Osteoblast (primary cell): ENCODE data around the gene MYMK. TPM values are rescaled to one million over a fixed set of nuclear protein-coding genes. Genes with fewer than 3 reads are reported as not detected.

ENCODE experiments used
- DNase-seq: peaks from one replicate; pipeline ENCODE4 v3.0.0; 2011; ENCODE audit warnings: low spot score, mixed read lengths; ENCODE audit not compliant: insufficient read length; ENCODE audit errors: missing footprints
- H2AFZ ChIP-seq: 2 replicates; pipeline ENCODE4 v1.6.0; 2011; ENCODE audit warnings: mild to moderate bottlenecking, low read length
- H3K27ac ChIP-seq: 2 replicates; pipeline ENCODE4 v1.5.1; 2011; ENCODE audit warnings: mild to moderate bottlenecking, low read depth, low read length, moderate library complexity
- H3K27me3 ChIP-seq: 2 replicates; pipeline ENCODE4 v1.6.0; 2012; ENCODE audit warnings: mild to moderate bottlenecking, control low read depth, inconsistent platforms, low read length, moderate library complexity; ENCODE audit not compliant: insufficient read depth
- H3K36me3 ChIP-seq: 2 replicates; pipeline ENCODE4 v1.5.1; 2011; ENCODE audit warnings: mild to moderate bottlenecking, low read length, control low read depth, moderate library complexity; ENCODE audit not compliant: insufficient read depth
- H3K4me1 ChIP-seq: 2 replicates; pipeline ENCODE4 v1.5.1; 2011; ENCODE audit warnings: mild to moderate bottlenecking, low read length, control low read depth, moderate library complexity; ENCODE audit not compliant: insufficient read depth
- H3K4me2 ChIP-seq: 2 replicates; pipeline ENCODE4 v1.6.0; 2011; ENCODE audit warnings: mild to moderate bottlenecking, low read length; ENCODE audit not compliant: insufficient read depth
- H3K4me3 ChIP-seq: fragments of 200-600 bp; sonication (generic); 3 replicates; pipeline ENCODE4 v1.5.1; 2012; ENCODE audit warnings: mild to moderate bottlenecking, low read length, inconsistent platforms; ENCODE audit not compliant: insufficient read depth
- H3K79me2 ChIP-seq: 2 replicates; pipeline ENCODE4 v1.6.0; 2012; ENCODE audit warnings: mild to moderate bottlenecking, low read length, control low read depth, inconsistent platforms; ENCODE audit not compliant: insufficient read depth
- H3K9me3 ChIP-seq: 2 replicates; pipeline ENCODE4 v1.5.1; 2011; ENCODE audit warnings: low read depth, low read length, control low read depth
- H4K20me1 ChIP-seq: 2 replicates; pipeline ENCODE4 v1.6.0; 2012; ENCODE audit warnings: mild to moderate bottlenecking, low read length, control low read depth; ENCODE audit not compliant: insufficient read depth
- CTCF ChIP-seq: IDR thresholded peaks from 2 replicates; pipeline ENCODE4 v1.5.1; 2011; ENCODE audit warnings: mild to moderate bottlenecking, low read depth, low read length, moderate library complexity; ENCODE audit errors: extremely low read depth
- total RNA-seq: library from RNA; depleted of rRNA; stranded (reverse); fragments of >200 nt; gene quantifications from 2 replicates; pipeline ENCODE4 v1.2.3, GENCODE V29; 2012

MYMK gene
- total RNA-seq, 1 donor, result not detected

DNA sequence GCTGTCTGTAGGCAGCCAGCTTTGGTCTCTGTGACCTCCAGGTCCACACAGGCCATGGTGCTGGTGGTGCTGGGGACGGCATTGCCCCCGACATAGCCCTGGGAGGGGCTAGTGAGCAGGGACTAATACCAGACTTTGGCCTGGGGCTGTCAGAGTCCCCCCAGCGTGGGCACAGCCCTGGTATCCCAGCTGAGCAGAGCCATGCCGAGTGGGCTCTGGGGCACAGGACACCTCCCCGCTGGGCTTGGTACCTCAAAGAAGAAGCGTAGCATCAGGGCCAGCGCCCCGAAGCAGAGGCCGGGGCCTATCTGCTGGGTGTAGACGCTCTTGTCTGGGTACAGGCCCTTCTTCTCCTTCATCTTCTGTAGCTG lies 9.5 kb downstream of the MYMK start:
- no peak for TF ChIP-seq CTCF
- DNase-seq, result peak; percentile 77
- peaks cover 12% of the 10 kb centered on the region for H3K27me3 ChIP-seq
- H3K9me3 ChIP-seq, result no peaks in the 10 kb centered on the region
- H3K4me3 ChIP-seq, result no peak overlapping the region
- no peak overlapping the region for H3K4me2 ChIP-seq
- no peaks in the 10 kb centered on the region for H3K79me2 ChIP-seq
- H2AFZ ChIP-seq, result no peak overlapping the region
- H4K20me1 ChIP-seq, result no peaks in the 10 kb centered on the region
- no peaks in the 10 kb centered on the region for H3K36me3 ChIP-seq
- H3K4me1 ChIP-seq, result no peaks in the 10 kb centered on the region
- no peak overlapping the region for H3K27ac ChIP-seq

DNA sequence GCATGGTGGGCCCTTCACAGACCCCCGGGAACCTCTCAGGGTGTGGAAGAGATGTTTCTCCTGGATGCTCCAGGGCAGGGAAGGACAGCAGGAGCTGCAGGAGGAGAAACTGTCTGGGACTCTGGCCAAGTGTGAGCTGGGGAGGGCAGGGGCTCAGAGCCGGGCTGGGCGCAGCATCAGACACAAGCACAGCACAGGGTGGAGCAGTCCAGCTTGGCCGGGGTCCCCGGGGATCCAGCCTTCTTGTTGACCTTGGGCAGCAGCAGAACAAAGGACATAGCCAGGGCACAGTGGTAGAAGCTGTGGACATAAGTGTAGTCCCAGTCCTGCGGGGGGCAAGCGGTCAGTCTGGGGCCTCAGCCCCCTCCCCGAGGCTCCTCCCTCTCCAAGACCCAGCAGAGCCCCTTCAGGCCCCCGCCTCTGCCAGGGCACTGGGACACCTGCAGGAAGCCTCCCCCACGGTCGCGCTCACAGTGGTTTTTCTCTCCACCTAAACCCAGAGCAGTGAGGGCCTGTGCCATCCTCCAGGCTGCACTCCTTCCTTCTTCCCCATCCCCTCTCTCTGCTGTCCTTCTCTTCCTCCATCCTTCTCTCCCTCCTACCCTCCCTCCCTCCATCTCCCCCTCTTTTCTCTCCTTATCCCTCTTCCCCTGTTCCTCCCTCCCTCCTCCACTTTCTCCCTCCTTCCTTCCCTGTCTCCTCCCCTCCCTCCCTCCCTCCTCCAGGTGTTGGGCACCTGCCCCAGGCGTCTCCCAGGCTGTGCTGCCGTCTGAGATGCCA lies 10.1 kb downstream of the MYMK start:
- peaks cover 4% of the 10 kb centered on the region for H3K4me1 ChIP-seq
- H3K27me3 ChIP-seq, result peaks cover 11% of the 10 kb centered on the region
- no peaks in the 10 kb centered on the region for H4K20me1 ChIP-seq
- peak; percentile 74 for DNase-seq
- no peak overlapping the region for H3K4me2 ChIP-seq
- TF ChIP-seq CTCF, result no peak
- H3K36me3 ChIP-seq, result no peaks in the 10 kb centered on the region
- no peak overlapping the region for H2AFZ ChIP-seq
- no peak overlapping the region for H3K27ac ChIP-seq
- no peaks in the 10 kb centered on the region for H3K9me3 ChIP-seq
- H3K4me3 ChIP-seq, result no peak overlapping the region
- no peaks in the 10 kb centered on the region for H3K79me2 ChIP-seq

DNA sequence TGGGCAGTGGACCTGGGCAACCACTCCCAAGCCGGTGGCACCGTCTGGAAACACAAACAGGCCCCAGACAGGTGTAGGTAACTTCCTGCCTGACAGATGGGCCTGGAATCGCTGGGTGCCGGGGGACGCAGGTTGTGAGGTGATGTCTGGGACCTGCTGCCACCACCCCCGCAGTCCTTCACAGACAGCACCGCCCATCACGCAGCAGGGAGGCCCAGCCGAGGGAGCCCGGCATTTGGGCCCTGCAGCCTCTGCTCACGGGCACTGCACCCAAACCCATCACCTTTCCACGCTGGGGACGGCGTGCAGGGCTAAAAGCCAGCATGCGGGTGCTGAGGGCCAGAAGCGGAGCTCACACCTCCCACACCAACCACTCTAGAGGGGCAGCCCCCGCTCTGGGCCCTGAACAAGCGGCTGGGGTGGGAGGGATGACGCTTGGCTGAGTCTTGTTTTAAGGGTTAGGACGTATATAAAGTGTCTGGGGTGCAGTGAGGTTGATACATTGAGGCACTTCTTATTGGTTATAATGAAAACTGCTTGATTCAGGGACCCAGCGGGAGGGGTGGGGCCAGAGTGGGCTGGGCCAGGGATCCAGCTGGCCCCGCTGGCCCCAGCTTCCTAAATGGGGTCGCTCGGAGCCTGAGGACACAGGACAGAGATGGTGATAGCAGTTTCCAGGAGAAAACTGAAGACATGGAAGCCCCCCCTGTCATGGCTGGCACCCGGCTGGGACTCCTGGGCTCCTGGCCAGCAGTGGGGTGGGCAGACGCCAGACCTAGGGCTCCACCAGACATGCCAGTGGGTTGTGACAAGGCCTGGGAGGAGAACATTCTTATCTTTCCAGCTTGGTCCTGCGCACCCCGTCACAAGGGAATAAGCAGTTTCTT lies 11.3 kb downstream of the MYMK start:
- TF ChIP-seq CTCF, result no peak
- H3K9me3 ChIP-seq, result no peaks in the 10 kb centered on the region
- H3K27me3 ChIP-seq, result peaks cover 9% of the 10 kb centered on the region
- H2AFZ ChIP-seq, result no peak overlapping the region
- no peaks in the 10 kb centered on the region for H4K20me1 ChIP-seq
- peaks cover 14% of the 10 kb centered on the region for H3K4me1 ChIP-seq
- no peak overlapping the region for H3K27ac ChIP-seq
- H3K79me2 ChIP-seq, result no peaks in the 10 kb centered on the region
- H3K4me2 ChIP-seq, result no peak overlapping the region
- H3K36me3 ChIP-seq, result no peaks in the 10 kb centered on the region
- no peak overlapping the region for H3K4me3 ChIP-seq
- peak; percentile 44 for DNase-seq
